ENCODE measurements around the gene MAST3. TPM values are rescaled to one million over a fixed set of nuclear protein-coding genes. Genes with fewer than 3 reads are reported as not detected.

The MAST3 gene
- total RNA-seq, 1 experiment from 2014 or later, result 14.2 TPM

- no peak overlapping the region for H3K4me3 ChIP-seq (replicated peaks in 1 of 2; ENCODE audit: low read depth in 1 of 2, low read length in 2 of 2)
- BruUV-seq (replicated peaks), result no TSS peak
- ATAC-seq (no peak), DNase-seq (ENCODE audit: low read depth, low spot score) (no peak)
- ChIA-PET RAD21 (ENCODE audit: low non-redundant PET in 1 of 2, low total read pairs in 2 of 2, uncharacterized antibody in 2 of 2, unreplicated experiment in 2 of 2) (no interaction called here), POLR2A (no interaction called here), CTCF (interaction anchor here (0.9 kb wide), 1 partner anchor 64 kb away, joined by 6 read pairs; no protein-coding TSS in a partner anchor)
- H2AFZ ChIP-seq (ENCODE audit: low read depth, low read length, poor library complexity, severe bottlenecking), result no peak overlapping the region
- no peaks in the 10 kb centered on the region for H3K36me3 ChIP-seq (ENCODE audit: control insufficient read depth in 1 of 2, insufficient read depth in 2 of 2, low read length in 2 of 2)
- no peaks in the 10 kb centered on the region for H3K9me2 ChIP-seq (ENCODE audit: insufficient read depth)
- no peaks in the 10 kb centered on the region for H3K9me3 ChIP-seq (ENCODE audit: control insufficient read depth in 1 of 2, insufficient read depth in 1 of 2, low read depth in 1 of 2, low read length in 2 of 2)
- H3K4me1 ChIP-seq (ENCODE audit: control insufficient read depth in 1 of 2, insufficient read depth in 2 of 2, low read length in 2 of 2), result peaks cover 13 to 33% of the 10 kb centered on the region in 2 experiments; a peak in 3 of 4 replicates
- H3K79me2 ChIP-seq (ENCODE audit: insufficient read depth, low read length), result no peaks in the 10 kb centered on the region
- H4K20me1 ChIP-seq (ENCODE audit: insufficient read depth), result no peaks in the 10 kb centered on the region
- no peaks in the 10 kb centered on the region for H3K27me3 ChIP-seq (ENCODE audit: insufficient read depth, low read length)
- intact Hi-C loops (cut with micrococcal nuclease), result no loop called here
- TF ChIP-seq POLR2A (IDR thresholded peaks at IDR 0.05; ENCODE audit: borderline replicate concordance, extremely low read depth, insufficient read depth, insufficient read length), result no peak
- no peak for TF ChIP-seq ELF1 (IDR thresholded peaks at IDR 0.05; ENCODE audit: borderline replicate concordance, low read depth)
- no peak for TF ChIP-seq RAD21 (IDR thresholded peaks at IDR 0.05; ENCODE audit: low read depth)
- TF ChIP-seq CBX3 (IDR thresholded peaks at IDR 0.05; ENCODE audit: low read depth), result no peak
- TF ChIP-seq, protein P1, sequence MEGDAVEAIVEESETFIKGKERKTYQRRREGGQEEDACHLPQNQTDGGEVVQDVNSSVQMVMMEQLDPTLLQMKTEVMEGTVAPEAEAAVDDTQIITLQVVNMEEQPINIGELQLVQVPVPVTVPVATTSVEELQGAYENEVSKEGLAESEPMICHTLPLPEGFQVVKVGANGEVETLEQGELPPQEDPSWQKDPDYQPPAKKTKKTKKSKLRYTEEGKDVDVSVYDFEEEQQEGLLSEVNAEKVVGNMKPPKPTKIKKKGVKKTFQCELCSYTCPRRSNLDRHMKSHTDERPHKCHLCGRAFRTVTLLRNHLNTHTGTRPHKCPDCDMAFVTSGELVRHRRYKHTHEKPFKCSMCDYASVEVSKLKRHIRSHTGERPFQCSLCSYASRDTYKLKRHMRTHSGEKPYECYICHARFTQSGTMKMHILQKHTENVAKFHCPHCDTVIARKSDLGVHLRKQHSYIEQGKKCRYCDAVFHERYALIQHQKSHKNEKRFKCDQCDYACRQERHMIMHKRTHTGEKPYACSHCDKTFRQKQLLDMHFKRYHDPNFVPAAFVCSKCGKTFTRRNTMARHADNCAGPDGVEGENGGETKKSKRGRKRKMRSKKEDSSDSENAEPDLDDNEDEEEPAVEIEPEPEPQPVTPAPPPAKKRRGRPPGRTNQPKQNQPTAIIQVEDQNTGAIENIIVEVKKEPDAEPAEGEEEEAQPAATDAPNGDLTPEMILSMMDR (IDR thresholded peaks at IDR 0.05 in 2 of 3, conservative IDR thresholded peaks at IDR 0.05 in 1 of 3; ENCODE audit: borderline replicate concordance in 1 of 3, insufficient read depth in 1 of 3, low read depth in 2 of 3, low read length in 2 of 3), result no peak
- TF ChIP-seq, protein P2, sequence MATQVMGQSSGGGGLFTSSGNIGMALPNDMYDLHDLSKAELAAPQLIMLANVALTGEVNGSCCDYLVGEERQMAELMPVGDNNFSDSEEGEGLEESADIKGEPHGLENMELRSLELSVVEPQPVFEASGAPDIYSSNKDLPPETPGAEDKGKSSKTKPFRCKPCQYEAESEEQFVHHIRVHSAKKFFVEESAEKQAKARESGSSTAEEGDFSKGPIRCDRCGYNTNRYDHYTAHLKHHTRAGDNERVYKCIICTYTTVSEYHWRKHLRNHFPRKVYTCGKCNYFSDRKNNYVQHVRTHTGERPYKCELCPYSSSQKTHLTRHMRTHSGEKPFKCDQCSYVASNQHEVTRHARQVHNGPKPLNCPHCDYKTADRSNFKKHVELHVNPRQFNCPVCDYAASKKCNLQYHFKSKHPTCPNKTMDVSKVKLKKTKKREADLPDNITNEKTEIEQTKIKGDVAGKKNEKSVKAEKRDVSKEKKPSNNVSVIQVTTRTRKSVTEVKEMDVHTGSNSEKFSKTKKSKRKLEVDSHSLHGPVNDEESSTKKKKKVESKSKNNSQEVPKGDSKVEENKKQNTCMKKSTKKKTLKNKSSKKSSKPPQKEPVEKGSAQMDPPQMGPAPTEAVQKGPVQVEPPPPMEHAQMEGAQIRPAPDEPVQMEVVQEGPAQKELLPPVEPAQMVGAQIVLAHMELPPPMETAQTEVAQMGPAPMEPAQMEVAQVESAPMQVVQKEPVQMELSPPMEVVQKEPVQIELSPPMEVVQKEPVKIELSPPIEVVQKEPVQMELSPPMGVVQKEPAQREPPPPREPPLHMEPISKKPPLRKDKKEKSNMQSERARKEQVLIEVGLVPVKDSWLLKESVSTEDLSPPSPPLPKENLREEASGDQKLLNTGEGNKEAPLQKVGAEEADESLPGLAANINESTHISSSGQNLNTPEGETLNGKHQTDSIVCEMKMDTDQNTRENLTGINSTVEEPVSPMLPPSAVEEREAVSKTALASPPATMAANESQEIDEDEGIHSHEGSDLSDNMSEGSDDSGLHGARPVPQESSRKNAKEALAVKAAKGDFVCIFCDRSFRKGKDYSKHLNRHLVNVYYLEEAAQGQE (IDR thresholded peaks at IDR 0.05; ENCODE audit: low read depth), result no peak
- no peak for TF ChIP-seq FOSL1 (IDR thresholded peaks at IDR 0.05; ENCODE audit: low read depth)
- TF ChIP-seq SRF (IDR thresholded peaks at IDR 0.05; ENCODE audit: low read depth), result no peak
- TF ChIP-seq SP1 (IDR thresholded peaks at IDR 0.05; ENCODE audit: low read depth), result no peak
- no peak for TF ChIP-seq ZBTB33 (IDR thresholded peaks at IDR 0.05; ENCODE audit: extremely low read depth, insufficient replicate concordance, low read length)
- TF ChIP-seq EZH2 (IDR thresholded peaks at IDR 0.05), result no peak
- no peak for TF ChIP-seq EGR1 (IDR thresholded peaks at IDR 0.05; ENCODE audit: low read depth)
- no peak for TF ChIP-seq EZH2phosphoT487 (IDR thresholded peaks at IDR 0.05; ENCODE audit: borderline replicate concordance)
- no peak for TF ChIP-seq CEBPB (IDR thresholded peaks at IDR 0.05; ENCODE audit: low read depth)
- TF ChIP-seq ZFX (IDR thresholded peaks at IDR 0.05), result no peak
- H3K4me2 ChIP-seq (ENCODE audit: low read length), result peak overlapping the region; percentile 6; the same call in 1 of the 2 replicates
- H3K9ac ChIP-seq (ENCODE audit: low read length), result no peak overlapping the region
- H3K27ac ChIP-seq (ENCODE audit: low read depth, low read length), result no peak overlapping the region
Measured at GRCh38 chr19:18062028-18062427, 35.5 kb upstream of the MAST3 start.

All from HCT116 (cell line).